Activated CD8-positive, alpha-beta memory T cell treated with anti-CD3 and anti-CD28 coated beads, Interleukin-2, amount 10 ng/mL, durations not matched to agents 7 days and 5 days (primary cell): ENCODE data around the gene LETM1. TPM values are rescaled to one million over a fixed set of nuclear protein-coding genes. Genes with fewer than 3 reads are reported as not detected.
A peak's percentile ranks its signal among the peaks of the same experiment; 100 is the strongest.

Source experiments
- ATAC-seq: fragments of 150-1000 bp; cut with Tn5 transposase; one replicate; pipeline ENCODE4 v1.10.0; 2021; ENCODE audit warnings: moderate library complexity
- CTCF ChIA-PET: fragments of 350-600 bp; sonication (Branson Sonifier 250); formaldehyde crosslinking; loops from one replicate; lab custom pipeline; 2021; ENCODE audit warnings: antibody characterized with exemption; lab: Charles Lee
- DNase-seq: peaks from one replicate; pipeline ENCODE4 v3.0.0-alpha.2; 2020
- H3K27ac Mint-ChIP-seq: one replicate; pipeline ENCODE4 v1.8.0; 2021; ENCODE audit warnings: mild to moderate bottlenecking, mixed read lengths
- H3K27me3 Mint-ChIP-seq: one replicate; pipeline ENCODE4 v1.8.0; 2021; ENCODE audit warnings: mixed read lengths
- H3K36me3 Mint-ChIP-seq: one replicate; pipeline ENCODE4 v1.8.0; 2021; ENCODE audit warnings: mild to moderate bottlenecking, mixed read lengths
- H3K4me1 Mint-ChIP-seq: one replicate; pipeline ENCODE4 v1.8.0; 2021; ENCODE audit warnings: mixed read lengths
- H3K4me3 Mint-ChIP-seq: one replicate; pipeline ENCODE4 v1.8.0; 2021; ENCODE audit warnings: mild to moderate bottlenecking, moderate library complexity, mixed read lengths
- H3K9me3 Mint-ChIP-seq: one replicate; pipeline ENCODE4 v1.8.0; 2022; ENCODE audit warnings: low read depth, mixed read lengths
- total RNA-seq, 2 experiments: library from RNA; stranded (reverse); gene quantifications; one replicate each; pipeline ENCODE4 v1.2.3, GENCODE V29; 2021

The LETM1 gene
- total RNA-seq, 2 experiments from 2014 or later = 51.1 to 73.7 TPM

DNA sequence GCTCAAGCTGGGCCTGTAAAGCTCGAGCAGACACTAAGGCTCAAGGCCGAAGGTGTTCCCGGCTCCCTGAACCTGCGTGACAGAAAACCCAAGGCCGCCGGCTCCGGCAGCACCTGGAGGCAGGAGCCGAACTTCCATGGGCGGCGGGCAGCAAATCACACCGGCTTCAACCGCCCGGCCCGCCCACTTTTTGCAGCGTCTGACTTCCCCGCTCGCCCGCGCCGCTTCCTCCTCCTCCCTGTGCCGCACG lies 14.3 kb upstream of the LETM1 start:
- peaks cover 36% of the 10 kb centered on the region for H3K4me1 Mint-ChIP-seq
- ATAC-seq = peak; percentile 69

GRCh38 chr4:1869530-1870327 lies 13.8 kb upstream of the LETM1 start:
- no peaks in the 10 kb centered on the region for H3K27me3 Mint-ChIP-seq
- H3K9me3 Mint-ChIP-seq = no peaks in the 10 kb centered on the region
- peaks cover 31% of the 10 kb centered on the region for H3K4me1 Mint-ChIP-seq
- ATAC-seq (no peak), DNase-seq (no peak)
- peak overlapping the region; percentile 74 for H3K4me3 Mint-ChIP-seq
- CTCF ChIA-PET = interaction anchor here (1.2 to 1.6 kb wide), 3 partner anchors 8 to 31 kb away, joined by 3 to 7 read pairs (median 5); no protein-coding TSS in a partner anchor
- H3K27ac Mint-ChIP-seq = peak overlapping the region; percentile 89
- H3K36me3 Mint-ChIP-seq = peaks cover 19% of the 10 kb centered on the region

More for the DNA sequence above, 14.3 kb upstream of the LETM1 start:
- no peaks in the 10 kb centered on the region for H3K27me3 Mint-ChIP-seq
- peak overlapping the region; percentile 74 for H3K4me3 Mint-ChIP-seq
- peak overlapping the region; percentile 89 for H3K27ac Mint-ChIP-seq
- CTCF ChIA-PET = interaction anchor here (1.2 to 1.6 kb wide), 3 partner anchors 8 to 30 kb away, joined by 3 to 7 read pairs (median 5); no protein-coding TSS in a partner anchor
- H3K9me3 Mint-ChIP-seq = no peaks in the 10 kb centered on the region
- DNase-seq = peak; percentile 93
- peaks cover 19% of the 10 kb centered on the region for H3K36me3 Mint-ChIP-seq

GRCh38 chr4:1868912-1869311 lies 13.0 kb upstream of the LETM1 start:
- Mint-ChIP-seq H3K27me3 (no peaks in the 10 kb centered on the region), H3K4me3 (no peak overlapping the region), H3K36me3 (peaks cover 11% of the 10 kb centered on the region), H3K9me3 (no peaks in the 10 kb centered on the region), H3K27ac (no peak overlapping the region), H3K4me1 (peaks cover 23% of the 10 kb centered on the region)
- ATAC-seq (no peak), DNase-seq (no peak)
- CTCF ChIA-PET = no interaction called here

DNA sequence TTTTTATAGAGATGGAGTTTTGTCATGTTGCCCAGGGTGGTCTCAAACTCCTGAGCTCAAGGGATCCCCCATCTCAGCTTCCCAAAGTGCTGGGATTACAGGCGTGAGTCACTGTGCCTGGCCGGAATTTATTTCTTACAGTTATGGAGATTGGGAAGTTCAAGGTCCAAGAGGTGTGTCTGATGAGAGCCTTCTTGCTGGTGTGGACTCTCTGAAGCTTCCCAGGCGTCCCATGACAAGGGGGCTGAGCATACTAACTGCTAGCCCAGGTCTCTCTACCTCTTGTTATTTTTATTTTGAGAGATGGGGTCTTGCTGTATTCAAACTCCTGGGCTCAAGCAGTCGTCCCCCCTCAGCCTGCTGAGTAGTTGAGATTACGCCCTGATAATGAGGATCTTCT lies 12.3 kb upstream of the LETM1 start:
- Mint-ChIP-seq H3K4me3 (no peak overlapping the region), H3K36me3 (peaks cover 10% of the 10 kb centered on the region), H3K27me3 (no peaks in the 10 kb centered on the region), H3K27ac (no peak overlapping the region), H3K9me3 (no peaks in the 10 kb centered on the region), H3K4me1 (peaks cover 20% of the 10 kb centered on the region)
- CTCF ChIA-PET = no interaction called here
- DNase-seq (no peak), ATAC-seq (no peak)

- Mint-ChIP-seq H3K4me3 (no peak overlapping the region), H3K4me1 (peaks cover 29% of the 10 kb centered on the region), H3K9me3 (no peaks in the 10 kb centered on the region), H3K27ac (no peak overlapping the region), H3K36me3 (no peaks in the 10 kb centered on the region), H3K27me3 (no peaks in the 10 kb centered on the region)
- CTCF ChIA-PET = interaction anchor here (0.9 kb wide), 1 partner anchor 33 kb away, joined by 3 read pairs; no protein-coding TSS in a partner anchor
- no peak for ATAC-seq
- DNase-seq = no peak
Observed at GRCh38 chr4:1866189-1866661, 10.3 kb upstream of the LETM1 start.

DNA sequence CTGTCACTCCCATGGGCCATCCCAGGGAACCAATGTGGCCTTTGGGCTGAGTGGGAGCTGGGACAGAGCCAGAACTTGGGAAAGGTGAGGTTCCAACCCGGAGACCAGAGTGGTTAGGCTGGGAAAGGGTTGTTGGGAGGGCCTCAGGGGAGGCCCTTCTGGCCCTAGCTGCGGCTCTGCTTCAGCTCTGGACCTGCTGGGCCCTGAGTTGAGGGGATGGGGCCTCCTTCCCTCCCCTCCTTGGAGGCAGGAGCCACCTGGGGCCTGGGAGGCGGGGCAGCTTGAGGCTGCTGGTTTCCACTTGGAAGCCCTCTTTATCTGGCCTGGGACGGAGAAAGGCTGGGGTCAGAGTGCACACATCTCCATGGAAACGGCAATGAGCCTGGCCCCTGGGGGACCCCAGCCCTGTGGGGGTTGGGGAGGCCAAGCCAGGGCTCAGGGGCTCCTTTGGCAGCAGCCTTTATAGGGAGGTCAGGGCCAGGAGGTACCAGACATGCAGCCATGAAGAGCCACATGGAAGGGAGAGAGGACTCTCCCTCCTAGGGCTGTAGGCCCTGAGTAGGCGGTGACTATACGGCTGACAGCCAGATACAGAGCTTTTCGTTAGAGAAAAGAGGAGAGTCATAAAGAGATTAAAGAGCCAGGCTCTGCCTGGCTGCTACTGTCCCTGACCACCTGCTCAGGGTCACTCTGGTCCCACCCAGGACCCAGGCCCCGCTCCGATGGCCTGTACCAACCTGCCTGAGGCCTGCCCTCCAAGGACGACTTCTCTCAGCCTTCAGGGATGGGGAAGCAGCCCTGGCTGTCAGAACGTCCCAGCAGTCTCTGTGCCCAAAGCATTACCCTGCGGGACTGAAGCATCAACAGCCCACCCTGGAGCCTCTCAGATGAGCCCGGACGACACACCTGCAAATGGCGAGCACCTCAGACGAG lies 8.4 kb upstream of the LETM1 start:
- H3K27me3 Mint-ChIP-seq = no peaks in the 10 kb centered on the region
- ATAC-seq = no peak
- DNase-seq = no peak
- H3K36me3 Mint-ChIP-seq = no peaks in the 10 kb centered on the region
- CTCF ChIA-PET = interaction anchor here (1.1 to 1.2 kb wide), 2 partner anchors 35 to 46 kb away, joined by 3 to 4 read pairs; no protein-coding TSS in a partner anchor
- H3K9me3 Mint-ChIP-seq = no peaks in the 10 kb centered on the region
- H3K27ac Mint-ChIP-seq = no peak overlapping the region
- no peak overlapping the region for H3K4me3 Mint-ChIP-seq
- peaks cover 26% of the 10 kb centered on the region for H3K4me1 Mint-ChIP-seq

DNA sequence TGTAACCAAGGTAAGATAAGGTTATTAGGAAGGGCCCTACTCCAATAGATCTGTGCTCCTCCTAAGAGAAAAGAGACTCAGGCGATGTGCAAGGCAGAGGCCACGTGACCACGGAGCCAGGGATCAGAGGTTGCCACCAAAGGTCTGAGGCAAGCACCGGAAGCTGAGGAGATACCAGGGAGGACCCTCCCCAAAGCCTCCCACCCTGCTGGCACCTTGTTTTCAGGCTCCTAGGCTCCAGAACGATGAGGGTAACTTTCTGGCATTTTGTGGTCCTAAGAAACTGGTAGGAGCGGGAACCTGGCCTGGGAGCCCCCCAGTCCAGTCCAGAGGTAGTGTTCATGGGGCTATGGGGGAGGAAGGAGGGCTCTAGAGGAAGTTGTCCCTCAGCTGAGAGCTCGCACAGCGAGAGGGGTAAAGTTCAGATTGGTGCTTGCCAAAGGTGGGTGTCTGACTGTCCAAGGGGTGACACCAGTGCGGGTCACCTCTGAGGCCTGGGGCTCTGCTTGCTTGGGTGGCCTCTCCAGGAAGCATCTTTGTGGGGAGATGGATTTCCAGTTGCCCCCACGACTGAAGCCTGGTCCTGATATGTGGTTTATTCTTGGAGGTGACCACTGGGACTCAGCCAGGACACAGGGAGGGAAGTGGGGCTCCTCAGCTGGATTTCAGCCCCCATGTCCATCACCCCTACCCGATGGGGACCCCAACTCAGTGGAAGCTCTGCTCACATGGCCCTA lies 7.5 kb upstream of the LETM1 start:
- CTCF ChIA-PET = interaction anchor here (0.7 to 1.2 kb wide), 5 partner anchors 10 to 642 kb away, joined by 3 to 4 read pairs (median 3); no protein-coding TSS in a partner anchor
- Mint-ChIP-seq H3K4me3 (peak overlapping the region; percentile 72), H3K9me3 (no peaks in the 10 kb centered on the region), H3K27ac (peak overlapping the region; percentile 71), H3K4me1 (peaks cover 26% of the 10 kb centered on the region), H3K27me3 (no peaks in the 10 kb centered on the region), H3K36me3 (no peaks in the 10 kb centered on the region)
- DNase-seq (peak; percentile 53), ATAC-seq (peak; percentile 21)

DNA sequence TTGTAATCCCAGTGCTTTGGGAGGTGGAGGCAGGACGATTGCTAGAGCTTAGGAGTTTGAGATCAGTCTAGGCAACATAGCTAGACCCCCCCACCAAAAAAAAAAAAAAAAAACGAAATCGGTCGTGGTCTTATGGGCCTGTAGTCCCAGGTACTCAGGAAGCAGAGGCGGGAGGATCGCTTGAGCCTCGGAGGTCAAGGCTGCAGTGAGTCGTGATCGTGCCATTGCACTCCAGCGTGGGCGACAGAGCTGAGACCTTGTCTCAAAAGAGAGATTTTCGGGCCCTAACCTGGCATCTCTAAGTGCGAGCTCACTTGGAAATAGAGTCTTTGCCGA lies 7.0 kb upstream of the LETM1 start:
- H3K4me1 Mint-ChIP-seq = peaks cover 26% of the 10 kb centered on the region
- no peaks in the 10 kb centered on the region for H3K36me3 Mint-ChIP-seq
- DNase-seq (no peak), ATAC-seq (no peak)
- CTCF ChIA-PET = interaction anchor here (0.7 to 1.2 kb wide), 3 partner anchors 10 to 642 kb away, joined by 3 read pairs; no protein-coding TSS in a partner anchor
- peak overlapping the region; percentile 71 for H3K27ac Mint-ChIP-seq
- no peaks in the 10 kb centered on the region for H3K9me3 Mint-ChIP-seq
- no peaks in the 10 kb centered on the region for H3K27me3 Mint-ChIP-seq
- peak overlapping the region; percentile 72 for H3K4me3 Mint-ChIP-seq

- DNase-seq (peak; percentile 58), ATAC-seq (peak; percentile 79)
- H3K36me3 Mint-ChIP-seq = no peaks in the 10 kb centered on the region
- CTCF ChIA-PET = interaction anchor here (0.7 to 3.4 kb wide), 5 partner anchors 8 to 643 kb away, joined by 3 to 17 read pairs (median 3); partner anchors contain the start of gene NSD2
- H3K4me3 Mint-ChIP-seq = peak overlapping the region; percentile 72
- no peaks in the 10 kb centered on the region for H3K27me3 Mint-ChIP-seq
- no peaks in the 10 kb centered on the region for H3K9me3 Mint-ChIP-seq
- peaks cover 27% of the 10 kb centered on the region for H3K4me1 Mint-ChIP-seq
- peak overlapping the region; percentile 78 for H3K27ac Mint-ChIP-seq
Observed at GRCh38 chr4:1862055-1862911, 6.3 kb upstream of the LETM1 start.

- Mint-ChIP-seq H3K27me3 (no peaks in the 10 kb centered on the region), H3K36me3 (no peaks in the 10 kb centered on the region), H3K4me1 (peaks cover 38% of the 10 kb centered on the region), H3K4me3 (no peak overlapping the region), H3K27ac (no peak overlapping the region), H3K9me3 (no peaks in the 10 kb centered on the region)
- ATAC-seq (no peak), DNase-seq (no peak)
- CTCF ChIA-PET = interaction anchor here (0.7 to 3.4 kb wide), 2 partner anchors 41 to 212 kb away, joined by 3 to 17 read pairs; no protein-coding TSS in a partner anchor
Observed at GRCh38 chr4:1859389-1859753, 3.4 kb upstream of the LETM1 start.

- Mint-ChIP-seq H3K4me3 (no peak overlapping the region), H3K4me1 (peaks cover 42% of the 10 kb centered on the region), H3K9me3 (no peaks in the 10 kb centered on the region), H3K27me3 (no peaks in the 10 kb centered on the region), H3K27ac (no peak overlapping the region), H3K36me3 (peaks cover 2% of the 10 kb centered on the region)
- CTCF ChIA-PET = no interaction called here
- DNase-seq = no peak
- ATAC-seq = no peak
Observed at GRCh38 chr4:1857931-1858330, 2.0 kb upstream of the LETM1 start.
